GM20431 (cell line): ENCODE measurements around the gene FMN2.
"Not testable (repeated sequence)": the region's sequence is repeated elsewhere in the genome, so short reads cannot be mapped to it uniquely, and the experiment has no call there.

Experiments used
- in situ Hi-C: fragments of 300-500 bp; cut with MseI, MboI; formaldehyde crosslinking; loops from one replicate; pipeline ENCODE4 v1.15.0; 2020; ENCODE audit warnings: low sequenced_read_pairs; ENCODE audit not compliant: unreplicated experiment

FMN2 gene

DNA sequence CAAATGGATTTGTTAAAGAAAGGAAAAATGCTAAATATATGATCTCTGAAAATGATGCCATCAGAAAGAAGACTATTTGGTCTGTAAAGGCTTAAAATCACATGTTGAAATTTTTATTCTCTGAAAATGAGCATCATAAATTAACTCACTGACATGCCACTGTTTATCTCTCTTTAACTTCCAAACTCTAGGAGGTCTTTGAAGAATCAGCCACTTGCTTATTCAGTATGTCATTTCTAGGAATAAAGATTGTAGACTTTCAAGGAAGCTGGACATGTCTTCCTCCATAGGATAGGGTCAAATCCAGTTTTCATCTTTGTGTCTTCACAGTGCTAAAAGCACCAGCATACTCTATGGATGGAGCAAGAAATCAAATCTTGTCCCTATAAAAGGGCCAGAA, 147.6 kb downstream of the FMN2 start:
- in situ Hi-C loops: no loop called here

GRCh38 chr1:240241278-240241677, 149.6 kb downstream of the FMN2 start:
- in situ Hi-C loops: no loop called here

GRCh38 chr1:240242601-240243144, 151.0 kb downstream of the FMN2 start:
- in situ Hi-C loops: no loop called here

- in situ Hi-C loops: no loop called here
Measured at GRCh38 chr1:240244968-240245628, 153.4 kb downstream of the FMN2 start.

GRCh38 chr1:240245629-240246020, 153.9 kb downstream of the FMN2 start:
- in situ Hi-C loops: no loop called here

DNA sequence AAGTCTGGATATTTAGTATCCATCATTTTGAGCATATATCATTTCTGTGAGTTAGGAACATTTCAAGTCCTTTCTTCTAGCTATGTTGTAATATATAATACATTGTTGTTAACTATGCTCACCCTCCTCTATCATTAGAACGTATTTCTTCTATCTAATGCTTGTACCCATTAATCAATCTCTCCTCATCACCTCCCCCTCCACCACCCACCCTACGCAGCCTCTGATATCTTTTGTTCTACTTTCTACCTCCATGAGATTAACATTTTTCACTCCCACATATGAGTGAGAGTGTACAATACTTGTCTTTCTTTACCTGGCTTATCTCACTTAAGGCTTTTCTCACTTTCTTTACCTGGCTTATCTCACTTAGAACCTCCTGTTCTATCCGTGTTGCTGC, 156.2 kb downstream of the FMN2 start:
- in situ Hi-C loops: no loop called here

- in situ Hi-C loops: no loop called here
Measured at GRCh38 chr1:240254006-240254405, 162.3 kb downstream of the FMN2 start.

GRCh38 chr1:240254778-240255291, 163.2 kb downstream of the FMN2 start:
- in situ Hi-C loops: no loop called here

- in situ Hi-C loops: no loop called here
Measured at GRCh38 chr1:240255922-240256321, 164.2 kb downstream of the FMN2 start.

GRCh38 chr1:240256836-240257503, 165.3 kb downstream of the FMN2 start:
- in situ Hi-C loops: no loop called here

DNA sequence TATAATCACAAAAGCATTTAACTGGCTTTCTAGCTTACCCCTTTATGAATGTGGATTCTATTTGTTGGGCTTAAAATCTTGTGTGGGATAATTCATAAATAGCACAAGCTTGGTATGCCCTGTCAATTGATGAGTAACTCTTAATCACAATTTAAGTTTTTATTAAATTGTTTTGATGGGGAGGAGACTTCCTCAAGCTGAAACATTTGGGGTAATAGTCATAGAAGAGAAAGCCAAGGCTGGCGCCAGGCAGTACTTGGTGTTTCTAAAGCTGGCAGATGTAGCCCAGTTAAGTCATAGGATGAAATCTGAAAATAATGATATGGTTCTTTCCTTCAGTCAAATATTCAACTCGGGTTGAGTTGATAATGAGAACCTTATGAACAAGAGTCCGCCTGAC, 167.2 kb downstream of the FMN2 start:
- in situ Hi-C loops: no loop called here

DNA sequence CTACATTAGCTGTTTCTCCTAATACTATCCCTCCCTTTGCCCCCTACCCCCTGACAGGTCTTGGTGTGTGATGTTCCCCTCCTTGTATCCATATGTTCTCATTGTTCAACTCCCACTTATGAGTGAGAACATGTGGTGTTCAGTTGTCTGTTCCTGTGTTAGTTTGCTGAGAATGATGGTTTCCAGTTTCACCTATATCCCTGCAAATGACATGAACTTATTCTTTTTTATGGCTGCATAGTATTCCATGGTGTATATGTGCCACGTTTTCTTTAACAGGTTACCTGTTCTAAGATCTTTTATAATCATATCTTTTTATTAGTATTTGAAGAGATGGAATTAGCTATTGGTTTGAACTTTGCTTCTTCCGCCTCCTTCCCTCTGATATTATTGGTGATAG, 172.8 kb downstream of the FMN2 start:
- in situ Hi-C loops: not testable (repeated sequence)

DNA sequence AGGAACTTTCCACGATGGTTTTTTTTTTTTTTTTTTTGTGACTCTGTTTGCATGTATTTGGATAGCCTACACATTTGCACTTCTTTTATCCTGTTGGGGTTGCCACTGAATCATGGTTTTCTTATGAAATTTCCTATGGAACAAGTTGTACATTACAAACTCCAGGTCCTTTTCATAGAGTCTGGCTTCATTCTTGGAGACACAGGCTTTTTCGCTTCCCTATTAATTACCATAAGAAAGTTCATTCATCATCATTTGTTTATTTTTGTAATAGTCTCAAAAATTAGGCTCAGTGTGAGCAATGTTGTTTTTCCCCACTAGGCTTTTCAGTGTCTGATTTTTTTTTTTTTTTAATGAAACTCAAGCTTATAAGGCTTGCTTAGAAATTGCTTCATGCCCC, 179.4 kb downstream of the FMN2 start:
- in situ Hi-C loops: no loop called here

DNA sequence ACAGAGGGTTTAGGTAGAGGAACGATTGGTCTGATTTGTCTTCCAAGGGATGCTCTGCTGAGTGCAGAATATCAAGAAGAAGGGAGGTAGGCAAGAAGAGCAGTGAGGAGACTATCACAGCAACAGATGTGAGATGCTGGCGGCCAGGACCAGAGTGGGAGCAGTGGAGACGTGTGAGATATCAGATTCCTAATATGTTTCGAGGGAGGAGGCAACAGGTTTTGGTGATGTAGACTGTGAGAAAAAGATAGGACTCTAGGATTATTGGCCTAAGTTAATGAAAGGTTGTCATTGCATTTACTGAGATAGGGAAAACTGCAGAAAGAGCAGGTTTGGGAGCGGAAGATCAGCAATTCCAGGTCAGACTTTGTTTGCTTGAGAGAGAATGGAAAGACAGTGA, 182.9 kb downstream of the FMN2 start:
- in situ Hi-C loops: no loop called here

DNA sequence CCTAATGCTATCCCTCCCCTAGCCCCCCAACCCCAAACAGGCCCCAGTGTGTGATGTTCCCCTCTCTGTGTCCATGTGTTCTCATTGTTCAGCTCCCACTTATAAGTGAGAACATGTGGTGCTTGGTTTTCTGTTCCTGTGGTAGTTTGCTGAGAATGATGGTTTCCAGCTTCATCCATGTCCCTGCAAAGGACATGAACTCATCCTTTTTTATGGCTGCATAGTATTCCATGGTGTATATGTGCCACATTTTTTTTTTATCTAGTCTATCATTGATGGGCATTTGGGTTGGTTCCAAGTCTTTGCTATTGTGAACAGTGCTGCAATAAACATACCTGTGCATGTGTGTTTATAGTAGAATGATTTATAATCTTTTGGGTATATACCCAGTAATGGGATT, 183.5 kb downstream of the FMN2 start:
- in situ Hi-C loops: not testable (repeated sequence)

- in situ Hi-C loops: no loop called here
Measured at GRCh38 chr1:240278082-240278481, 186.4 kb downstream of the FMN2 start.

DNA sequence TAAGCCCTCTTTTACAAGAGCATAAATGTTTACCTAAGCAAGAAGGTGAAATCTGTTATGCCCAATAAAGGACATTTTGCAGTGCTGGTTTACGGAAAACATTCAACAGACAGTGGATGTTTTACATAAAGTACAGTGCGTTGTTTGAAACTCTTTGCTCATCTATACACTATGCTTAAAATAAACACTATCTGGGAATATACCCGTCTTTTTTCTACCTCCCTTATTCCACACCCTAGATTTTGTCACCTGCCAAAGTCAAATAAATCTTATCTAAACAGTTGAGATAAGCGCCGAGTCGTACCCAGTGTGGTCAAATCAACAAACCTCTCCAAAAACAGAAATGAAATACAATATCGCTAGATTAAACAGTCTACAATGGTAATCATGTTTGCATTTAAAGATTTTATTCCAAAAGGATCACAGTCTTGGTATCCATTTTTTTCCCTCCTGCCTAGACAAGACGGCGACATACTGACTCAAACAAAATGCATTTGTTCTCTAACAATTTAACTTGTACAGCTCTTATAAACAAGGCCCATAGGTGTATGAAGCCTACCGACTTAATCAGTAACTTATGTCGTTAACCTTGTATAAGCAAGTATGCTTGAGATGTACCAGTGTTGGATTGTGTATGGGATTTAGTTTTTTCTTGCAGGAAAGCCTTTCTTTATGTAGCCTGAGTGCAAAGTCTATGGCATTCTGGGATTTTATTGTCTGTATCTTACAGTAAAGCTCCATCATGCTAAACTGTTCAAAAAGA, 189.1 kb downstream of the FMN2 start:
- in situ Hi-C loops: no loop called here

GRCh38 chr1:240282061-240282830, 190.6 kb downstream of the FMN2 start:
- in situ Hi-C loops: no loop called here

DNA sequence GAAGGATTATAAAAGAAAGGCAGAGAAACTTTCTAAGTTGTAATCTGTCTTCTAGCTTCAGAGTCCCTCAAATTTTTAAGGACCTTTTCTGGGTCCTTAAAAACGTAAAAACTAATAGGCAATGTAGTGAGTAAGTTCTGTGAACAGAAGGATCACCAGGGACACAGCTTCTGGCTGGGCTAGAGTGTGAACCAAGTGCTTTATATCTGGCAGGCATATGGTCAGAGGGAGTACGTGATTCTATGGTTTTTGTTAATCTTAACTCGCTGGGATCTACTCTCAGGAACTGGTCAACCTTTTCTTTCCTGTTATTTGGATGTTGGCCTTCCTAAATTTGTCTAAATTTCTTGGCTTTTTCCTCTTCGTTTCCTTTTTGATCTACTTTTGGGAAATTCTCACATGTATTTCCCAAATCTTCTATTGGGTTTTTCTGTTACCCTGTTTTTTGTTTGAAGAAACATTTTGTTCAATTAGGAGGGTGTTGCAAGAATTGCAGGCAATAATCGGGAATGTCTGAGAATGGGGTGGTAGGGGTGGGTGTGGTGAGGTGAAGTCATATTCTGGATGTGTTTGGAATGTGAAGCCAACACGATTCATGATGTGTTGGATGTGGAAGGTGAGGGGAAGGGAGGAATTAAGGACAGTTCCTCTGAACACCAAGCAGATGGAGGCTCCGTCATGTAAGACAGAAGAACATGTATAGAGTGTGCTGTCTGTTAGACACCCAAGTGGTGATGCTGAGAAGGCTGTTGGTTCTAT, 193.2 kb downstream of the FMN2 start:
- in situ Hi-C loops: no loop called here
